Inflammatory macrophage treated with lipopolysaccharide for 4 hours (primary cell): ENCODE measurements around the gene ADAMTS8.

Source experiments
- DNase-seq: peaks from one replicate; pipeline ENCODE4 v3.0.0-alpha.2; 2020

ADAMTS8 gene

GRCh38 chr11:130428316-130429119 lies at the start of gene ADAMTS8:
ADAMTS8 (minus strand) TSS chr11:130428609; CDS start chr11:130428286, 323 bp downstream.
- DNase-seq = no peak

GRCh38 chr11:130477586-130478203 lies 49.3 kb upstream of the ADAMTS8 start:
- no peak for DNase-seq

GRCh38 chr11:130476922-130477491 lies 48.6 kb upstream of the ADAMTS8 start:
- no peak for DNase-seq

GRCh38 chr11:130476200-130476921 lies 48.0 kb upstream of the ADAMTS8 start:
- DNase-seq = no peak

- DNase-seq = no peak
These were observed 47.1 kb upstream of the ADAMTS8 start for GRCh38 chr11:130475426-130476053.

GRCh38 chr11:130474637-130475400 lies 46.4 kb upstream of the ADAMTS8 start:
- no peak for DNase-seq

GRCh38 chr11:130473795-130474377 lies 45.5 kb upstream of the ADAMTS8 start:
- no peak for DNase-seq

GRCh38 chr11:130473056-130473794 lies 44.8 kb upstream of the ADAMTS8 start:
- no peak for DNase-seq

GRCh38 chr11:130472434-130472961 lies 44.1 kb upstream of the ADAMTS8 start:
- DNase-seq = no peak

GRCh38 chr11:130471731-130472433 lies 43.5 kb upstream of the ADAMTS8 start:
- no peak for DNase-seq

- DNase-seq = no peak
These were observed 42.7 kb upstream of the ADAMTS8 start for GRCh38 chr11:130470832-130471706.

- no peak for DNase-seq
These were observed 40.8 kb upstream of the ADAMTS8 start for GRCh38 chr11:130469181-130469580.

- no peak for DNase-seq
These were observed 38.9 kb upstream of the ADAMTS8 start for GRCh38 chr11:130467116-130467900.

- DNase-seq = peak; percentile 7
These were observed 36.9 kb upstream of the ADAMTS8 start for GRCh38 chr11:130465263-130465662.

- DNase-seq = no peak
These were observed 35.9 kb upstream of the ADAMTS8 start for GRCh38 chr11:130464291-130464812.

- no peak for DNase-seq
These were observed 34.5 kb upstream of the ADAMTS8 start for GRCh38 chr11:130462931-130463330.

GRCh38 chr11:130462101-130462885 lies 33.9 kb upstream of the ADAMTS8 start:
- DNase-seq = no peak
